GM11168 (cell line): ENCODE measurements around the gene ZNF107.
"Not testable (repeated sequence)": the region's sequence is repeated elsewhere in the genome, so short reads cannot be mapped to it uniquely, and the experiment has no call there.

ENCODE experiments used
- in situ Hi-C: fragments of 300-500 bp; cut with MboI; formaldehyde crosslinking; loops from one replicate; pipeline ENCODE4 v1.12.0; 2022; ENCODE audit warnings: low sequenced_read_pairs; ENCODE audit not compliant: unreplicated experiment

Gene ZNF107

GRCh38 chr7:64717896-64718295 lies 52.0 kb downstream of the ZNF107 start:
- in situ Hi-C loops = not testable (repeated sequence)

- in situ Hi-C loops = no loop called here
Observed at GRCh38 chr7:64729089-64729848, 63.3 kb downstream of the ZNF107 start.

- in situ Hi-C loops = no loop called here
Observed at GRCh38 chr7:64733550-64734240, 67.8 kb downstream of the ZNF107 start.

GRCh38 chr7:64736575-64736974 lies 70.6 kb downstream of the ZNF107 start:
- in situ Hi-C loops = no loop called here

GRCh38 chr7:64738403-64738802 lies 72.5 kb downstream of the ZNF107 start:
- in situ Hi-C loops = not testable (repeated sequence)

- in situ Hi-C loops = not testable (repeated sequence)
Observed at GRCh38 chr7:64738953-64739352, 73.0 kb downstream of the ZNF107 start.

- in situ Hi-C loops = no loop called here
Observed at GRCh38 chr7:64744680-64745079, 78.7 kb downstream of the ZNF107 start.

- in situ Hi-C loops = no loop called here
Observed at GRCh38 chr7:64747802-64748201, 81.9 kb downstream of the ZNF107 start.

GRCh38 chr7:64753032-64753431 lies 87.1 kb downstream of the ZNF107 start:
- in situ Hi-C loops = no loop called here

- in situ Hi-C loops = no loop called here
Observed at GRCh38 chr7:64755865-64756264, 89.9 kb downstream of the ZNF107 start.

- in situ Hi-C loops = no loop called here
Observed at GRCh38 chr7:64758151-64758550, 92.2 kb downstream of the ZNF107 start.
